Activated CD4-positive, alpha-beta T cell treated with anti-CD3 and anti-CD28 coated beads for 36 hours (primary cell): ENCODE data around the gene SAMD4A. TPM values are rescaled to one million over a fixed set of nuclear protein-coding genes. Genes with fewer than 3 reads are reported as not detected.
A peak's percentile ranks its signal among the peaks of the same experiment; 100 is the strongest.

Experiments used
- ATAC-seq: fragments of 200-7000 bp; cut with Tn5 transposase; one replicate; pipeline ENCODE4 v1.10.0; 2021; ENCODE audit warnings: mild to moderate bottlenecking, moderate library complexity
- CTCF ChIA-PET: fragments of 350-600 bp; sonication (Branson Sonifier 250); formaldehyde crosslinking; loops from one replicate; lab custom pipeline; 2021; ENCODE audit warnings: antibody characterized with exemption; lab: Charles Lee
- POLR2A ChIA-PET: fragments of 350-600 bp; sonication (Branson Sonifier 250); formaldehyde crosslinking; loops from one replicate; lab custom pipeline; 2021; ENCODE audit warnings: antibody characterized with exemption, inconsistent platforms; lab: Charles Lee
- DNase-seq: peaks from one replicate; pipeline ENCODE4 v3.0.0-alpha.2; 2020
- H3K27ac Mint-ChIP-seq: one replicate; pipeline ENCODE4 v1.8.0; 2021; ENCODE audit warnings: mixed read lengths
- H3K27me3 Mint-ChIP-seq: one replicate; pipeline ENCODE4 v1.8.0; 2021; ENCODE audit warnings: mixed read lengths
- H3K36me3 Mint-ChIP-seq: one replicate; pipeline ENCODE4 v1.8.0; 2021; ENCODE audit warnings: low read depth, mixed read lengths
- H3K4me1 Mint-ChIP-seq: one replicate; pipeline ENCODE4 v1.8.0; 2021; ENCODE audit warnings: mixed read lengths
- H3K4me3 Mint-ChIP-seq: one replicate; pipeline ENCODE4 v1.8.0; 2021; ENCODE audit warnings: mild to moderate bottlenecking, moderate library complexity, mixed read lengths
- H3K9me3 Mint-ChIP-seq: one replicate; pipeline ENCODE4 v1.8.0; 2021; ENCODE audit warnings: low read depth, mixed read lengths
- intact Hi-C, 2 experiments: fragments of 100-400 bp; cut with DNase I in 1 of 2; cut with micrococcal nuclease in 1 of 2; formaldehyde crosslinking; loops; one replicate each; pipeline versions ENCODE4 v1.14.2 to v1.15.1; 2022 to 2024; cut with DNase I, micrococcal nuclease
- total RNA-seq, 2 experiments: library from RNA; stranded (reverse); gene quantifications; one replicate each; pipeline ENCODE4 v1.2.3, GENCODE V29; 2021

The SAMD4A gene
- total RNA-seq, 2 experiments from 2014 or later: 2.7 to 2.8 TPM

- H3K4me3 Mint-ChIP-seq: no peak overlapping the region
- H3K9me3 Mint-ChIP-seq: no peaks in the 10 kb centered on the region
- H3K36me3 Mint-ChIP-seq: no peaks in the 10 kb centered on the region
- ATAC-seq (no peak), DNase-seq (no peak)
- no peaks in the 10 kb centered on the region for H3K4me1 Mint-ChIP-seq
- intact Hi-C loops: no loop called here
- ChIA-PET POLR2A (no interaction called here), CTCF (interaction anchor here (0.6 kb wide), 1 partner anchor 15 kb away, joined by 3 read pairs; no protein-coding TSS in a partner anchor)
- H3K27me3 Mint-ChIP-seq: peaks cover 3% of the 10 kb centered on the region
- H3K27ac Mint-ChIP-seq: no peak overlapping the region
Measured at GRCh38 chr14:54548491-54548890, 18.4 kb upstream of the SAMD4A start.

GRCh38 chr14:54549862-54550261, 17.1 kb upstream of the SAMD4A start:
- H3K4me1 Mint-ChIP-seq: no peaks in the 10 kb centered on the region
- H3K9me3 Mint-ChIP-seq: no peaks in the 10 kb centered on the region
- intact Hi-C loops: no loop called here
- ChIA-PET POLR2A (no interaction called here), CTCF (interaction anchor here (0.8 to 2.0 kb wide), 3 partner anchors 14 to 224 kb away, joined by 3 to 10 read pairs (median 4); no protein-coding TSS in a partner anchor)
- no peak overlapping the region for H3K27ac Mint-ChIP-seq
- H3K27me3 Mint-ChIP-seq: peaks cover 5% of the 10 kb centered on the region
- DNase-seq (no peak), ATAC-seq (no peak)
- H3K36me3 Mint-ChIP-seq: no peaks in the 10 kb centered on the region
- H3K4me3 Mint-ChIP-seq: no peak overlapping the region

- CTCF ChIA-PET: interaction anchor here (2.0 kb wide), 1 partner anchor 14 kb away, joined by 10 read pairs; no protein-coding TSS in a partner anchor
- no peaks in the 10 kb centered on the region for H3K4me1 Mint-ChIP-seq
- no peaks in the 10 kb centered on the region for H3K36me3 Mint-ChIP-seq
- ATAC-seq (no peak), DNase-seq (no peak)
- no peaks in the 10 kb centered on the region for H3K9me3 Mint-ChIP-seq
- H3K27ac Mint-ChIP-seq: no peak overlapping the region
- intact Hi-C loops: no loop called here
- H3K4me3 Mint-ChIP-seq: no peak overlapping the region
- peaks cover 5% of the 10 kb centered on the region for H3K27me3 Mint-ChIP-seq
- POLR2A ChIA-PET: no interaction called here
Measured at GRCh38 chr14:54550514-54550913, 16.4 kb upstream of the SAMD4A start.

- CTCF ChIA-PET: interaction anchor here (0.6 to 1.0 kb wide), 2 partner anchors 10 to 254 kb away, joined by 3 read pairs; no protein-coding TSS in a partner anchor
- DNase-seq (no peak), ATAC-seq (no peak)
- intact Hi-C loops: no loop called here
- no peak overlapping the region for H3K27ac Mint-ChIP-seq
- H3K4me1 Mint-ChIP-seq: no peaks in the 10 kb centered on the region
- H3K27me3 Mint-ChIP-seq: peaks cover 4% of the 10 kb centered on the region
- no peaks in the 10 kb centered on the region for H3K9me3 Mint-ChIP-seq
- no peak overlapping the region for H3K4me3 Mint-ChIP-seq
- no peaks in the 10 kb centered on the region for H3K36me3 Mint-ChIP-seq
- POLR2A ChIA-PET: no interaction called here
Measured at GRCh38 chr14:54554401-54554800, 12.5 kb upstream of the SAMD4A start.

GRCh38 chr14:54555651-54556050, 11.3 kb upstream of the SAMD4A start:
- Mint-ChIP-seq H3K27ac (no peak overlapping the region), H3K9me3 (no peaks in the 10 kb centered on the region), H3K4me3 (no peak overlapping the region), H3K36me3 (no peaks in the 10 kb centered on the region), H3K27me3 (peaks cover 8% of the 10 kb centered on the region), H3K4me1 (no peaks in the 10 kb centered on the region)
- ChIA-PET POLR2A (no interaction called here), CTCF (interaction anchor here (1.7 kb wide), 1 partner anchor 136 kb away, joined by 6 read pairs; no protein-coding TSS in a partner anchor)
- intact Hi-C loops: no loop called here
- ATAC-seq (no peak), DNase-seq (no peak)

GRCh38 chr14:54556535-54556934, 10.4 kb upstream of the SAMD4A start:
- Mint-ChIP-seq H3K27ac (no peak overlapping the region), H3K4me1 (no peaks in the 10 kb centered on the region), H3K4me3 (no peak overlapping the region), H3K9me3 (no peaks in the 10 kb centered on the region), H3K36me3 (no peaks in the 10 kb centered on the region), H3K27me3 (peaks cover 8% of the 10 kb centered on the region)
- intact Hi-C loops: no loop called here
- no peak for DNase-seq
- POLR2A ChIA-PET: no interaction called here
- no peak for ATAC-seq
- CTCF ChIA-PET: interaction anchor here (0.7 to 1.8 kb wide), 3 partner anchors 23 to 218 kb away, joined by 3 to 6 read pairs (median 4); no protein-coding TSS in a partner anchor

- no peak overlapping the region for H3K4me3 Mint-ChIP-seq
- no peaks in the 10 kb centered on the region for H3K9me3 Mint-ChIP-seq
- H3K27ac Mint-ChIP-seq: no peak overlapping the region
- peaks cover 10% of the 10 kb centered on the region for H3K4me1 Mint-ChIP-seq
- ChIA-PET CTCF (interaction anchor here (10.6 kb wide), 1 partner anchor 213 kb away, joined by 189 read pairs; no protein-coding TSS in a partner anchor), POLR2A (no interaction called here)
- peaks cover 4% of the 10 kb centered on the region for H3K27me3 Mint-ChIP-seq
- DNase-seq: no peak
- no peak for ATAC-seq
- intact Hi-C loops: loop anchor here in 1 of 2 experiments (10.0 kb wide), 1 partner anchor 492 kb away; the partner anchor contains the start of gene MAPK1IP1L
- no peaks in the 10 kb centered on the region for H3K36me3 Mint-ChIP-seq
Measured at GRCh38 chr14:54562334-54562733, 4.6 kb upstream of the SAMD4A start.

GRCh38 chr14:54564071-54564867, 2.7 kb upstream of the SAMD4A start:
- no peaks in the 10 kb centered on the region for H3K36me3 Mint-ChIP-seq
- H3K4me3 Mint-ChIP-seq: peak overlapping the region; percentile 67
- peaks cover 17% of the 10 kb centered on the region for H3K4me1 Mint-ChIP-seq
- ChIA-PET CTCF (interaction anchor here (0.6 to 10.6 kb wide), 50 partner anchors 9 to 487 kb away, joined by 3 to 189 read pairs (median 4); partner anchors contain the start of genes CGRRF1 and MAPK1IP1L), POLR2A (interaction anchor here (1.2 to 1.3 kb wide), 2 partner anchors 159 to 212 kb away, joined by 3 read pairs; no protein-coding TSS in a partner anchor)
- no peak overlapping the region for H3K27ac Mint-ChIP-seq
- H3K27me3 Mint-ChIP-seq: peaks cover 13% of the 10 kb centered on the region
- intact Hi-C loops: loop anchor here (1.0 to 10.0 kb wide), 9 partner anchors 123 to 491 kb away; partner anchors contain the start of genes CNIH1 (in 1 of the 2), GCH1 (in 1 of the 2) and MAPK1IP1L (in 1 of the 2)
- DNase-seq (no peak), ATAC-seq (no peak)
- H3K9me3 Mint-ChIP-seq: no peaks in the 10 kb centered on the region

- Mint-ChIP-seq H3K4me1 (peaks cover 20% of the 10 kb centered on the region), H3K9me3 (no peaks in the 10 kb centered on the region), H3K4me3 (peak overlapping the region; percentile 67), H3K27ac (no peak overlapping the region), H3K27me3 (peaks cover 17% of the 10 kb centered on the region), H3K36me3 (no peaks in the 10 kb centered on the region)
- CTCF ChIA-PET: interaction anchor here (0.6 to 10.6 kb wide), 38 partner anchors 8 to 328 kb away, joined by 3 to 189 read pairs (median 4); partner anchors contain the start of gene CGRRF1
- peak; percentile 77 for DNase-seq
- intact Hi-C loops: loop anchor here (1.0 to 10.0 kb wide), 14 partner anchors 62 to 490 kb away; partner anchors contain the start of genes CNIH1 (in 2 of the 2), GCH1 (in 2 of the 2) and MAPK1IP1L (in 1 of the 2)
- peak; percentile 62 for ATAC-seq
- POLR2A ChIA-PET: interaction anchor here (1.0 to 2.0 kb wide), 5 partner anchors 158 to 212 kb away, joined by 3 to 5 read pairs (median 5); no protein-coding TSS in a partner anchor
Measured at GRCh38 chr14:54564868-54565784, 1.8 kb upstream of the SAMD4A start.

- ATAC-seq: peak; percentile 70
- peaks cover 15% of the 10 kb centered on the region for H3K27me3 Mint-ChIP-seq
- CTCF ChIA-PET: interaction anchor here (0.6 to 10.6 kb wide), 11 partner anchors 12 to 327 kb away, joined by 3 to 189 read pairs (median 4); no protein-coding TSS in a partner anchor
Measured at GRCh38 chr14:54565785-54566409, 1.0 kb upstream of the SAMD4A start.

More at GRCh38 chr14:54565785-54566409, 1.0 kb upstream of the SAMD4A start:
- H3K36me3 Mint-ChIP-seq: no peaks in the 10 kb centered on the region
- POLR2A ChIA-PET: interaction anchor here (0.8 to 2.0 kb wide), 5 partner anchors 15 to 210 kb away, joined by 3 to 5 read pairs (median 5); no protein-coding TSS in a partner anchor
- intact Hi-C loops: loop anchor here (1.0 to 10.0 kb wide), 11 partner anchors 57 to 489 kb away; partner anchors contain the start of genes CNIH1 (in 2 of the 2), GCH1 (in 2 of the 2) and MAPK1IP1L (in 1 of the 2)
- H3K9me3 Mint-ChIP-seq: no peaks in the 10 kb centered on the region
- peaks cover 25% of the 10 kb centered on the region for H3K4me1 Mint-ChIP-seq
- DNase-seq: peak; percentile 86
- H3K4me3 Mint-ChIP-seq: peak overlapping the region; percentile 67
- no peak overlapping the region for H3K27ac Mint-ChIP-seq
